Nephron progenitor cell (in vitro differentiated cells): ENCODE measurements around the gene YWHAB.

ENCODE experiments used
- DNase-seq: peaks from one replicate; pipeline ENCODE4 v3.0.0; 2021
- H3K27ac Mint-ChIP-seq: 2 replicates; pipeline ENCODE4 v1.8.0; 2021; ENCODE audit warnings: mild to moderate bottlenecking, moderate library complexity, mixed read lengths
- H3K27me3 Mint-ChIP-seq: 2 replicates; pipeline ENCODE4 v1.8.0; 2021; ENCODE audit warnings: mild to moderate bottlenecking, low read depth, mixed read lengths; ENCODE audit not compliant: poor library complexity
- H3K36me3 Mint-ChIP-seq: 2 replicates; pipeline ENCODE4 v1.8.0; 2021; ENCODE audit warnings: low read depth, mixed read lengths
- H3K4me1 Mint-ChIP-seq: 2 replicates; pipeline ENCODE4 v1.8.0; 2021; ENCODE audit warnings: mixed read lengths
- H3K4me3 Mint-ChIP-seq: 2 replicates; pipeline ENCODE4 v1.8.0; 2021; ENCODE audit warnings: mild to moderate bottlenecking, moderate library complexity, mixed read lengths
- H3K9me3 Mint-ChIP-seq: 2 replicates; pipeline ENCODE4 v1.8.0; 2021; ENCODE audit warnings: mild to moderate bottlenecking, moderate library complexity, mixed read lengths
- TF ChIP-seq, protein P1 (sequence below): fragments of 200-600 bp; sonication (generic); IDR thresholded peaks from 2 replicates; pipeline ENCODE4 v1.5.0; 2021; ENCODE audit warnings: antibody characterized with exemption

YWHAB gene

DNA sequence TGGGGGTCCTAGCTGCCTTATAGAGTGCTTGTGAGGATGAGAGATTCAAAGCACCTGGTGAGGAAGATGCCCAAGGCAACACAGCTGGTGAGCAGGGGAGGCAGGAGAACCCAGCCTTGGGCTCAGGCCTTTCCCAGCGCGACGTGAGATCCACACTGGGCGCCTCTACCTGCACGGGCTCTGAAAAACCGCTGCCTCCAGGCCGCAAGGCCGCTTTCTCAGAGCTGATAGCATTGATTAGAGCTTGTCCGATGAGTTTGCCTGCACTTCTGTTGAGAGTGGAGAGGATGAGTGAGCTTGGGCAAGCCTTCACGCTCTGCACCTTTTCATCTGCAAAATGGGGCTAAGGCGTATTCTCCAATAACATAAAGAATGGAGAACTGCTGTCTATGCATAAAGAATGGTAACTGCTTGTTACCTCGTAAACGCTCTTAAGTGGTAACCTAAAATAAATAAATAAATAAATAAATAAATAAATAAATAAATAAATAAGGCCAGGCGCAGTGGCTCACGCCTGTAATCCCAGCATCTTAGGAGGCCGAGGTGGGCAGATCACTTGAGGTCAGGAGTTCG lies 25.3 kb downstream of the YWHAB start:
- no peak overlapping the region for H3K27ac Mint-ChIP-seq
- TF ChIP-seq, protein P1, sequence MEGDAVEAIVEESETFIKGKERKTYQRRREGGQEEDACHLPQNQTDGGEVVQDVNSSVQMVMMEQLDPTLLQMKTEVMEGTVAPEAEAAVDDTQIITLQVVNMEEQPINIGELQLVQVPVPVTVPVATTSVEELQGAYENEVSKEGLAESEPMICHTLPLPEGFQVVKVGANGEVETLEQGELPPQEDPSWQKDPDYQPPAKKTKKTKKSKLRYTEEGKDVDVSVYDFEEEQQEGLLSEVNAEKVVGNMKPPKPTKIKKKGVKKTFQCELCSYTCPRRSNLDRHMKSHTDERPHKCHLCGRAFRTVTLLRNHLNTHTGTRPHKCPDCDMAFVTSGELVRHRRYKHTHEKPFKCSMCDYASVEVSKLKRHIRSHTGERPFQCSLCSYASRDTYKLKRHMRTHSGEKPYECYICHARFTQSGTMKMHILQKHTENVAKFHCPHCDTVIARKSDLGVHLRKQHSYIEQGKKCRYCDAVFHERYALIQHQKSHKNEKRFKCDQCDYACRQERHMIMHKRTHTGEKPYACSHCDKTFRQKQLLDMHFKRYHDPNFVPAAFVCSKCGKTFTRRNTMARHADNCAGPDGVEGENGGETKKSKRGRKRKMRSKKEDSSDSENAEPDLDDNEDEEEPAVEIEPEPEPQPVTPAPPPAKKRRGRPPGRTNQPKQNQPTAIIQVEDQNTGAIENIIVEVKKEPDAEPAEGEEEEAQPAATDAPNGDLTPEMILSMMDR, result no peak
- peak overlapping the region; percentile 87 for H3K4me3 Mint-ChIP-seq
- no peaks in the 10 kb centered on the region for H3K27me3 Mint-ChIP-seq
- DNase-seq, result no peak
- peaks cover 34% of the 10 kb centered on the region for H3K4me1 Mint-ChIP-seq
- H3K36me3 Mint-ChIP-seq, result peaks cover 35% of the 10 kb centered on the region
- H3K9me3 Mint-ChIP-seq, result no peaks in the 10 kb centered on the region

DNA sequence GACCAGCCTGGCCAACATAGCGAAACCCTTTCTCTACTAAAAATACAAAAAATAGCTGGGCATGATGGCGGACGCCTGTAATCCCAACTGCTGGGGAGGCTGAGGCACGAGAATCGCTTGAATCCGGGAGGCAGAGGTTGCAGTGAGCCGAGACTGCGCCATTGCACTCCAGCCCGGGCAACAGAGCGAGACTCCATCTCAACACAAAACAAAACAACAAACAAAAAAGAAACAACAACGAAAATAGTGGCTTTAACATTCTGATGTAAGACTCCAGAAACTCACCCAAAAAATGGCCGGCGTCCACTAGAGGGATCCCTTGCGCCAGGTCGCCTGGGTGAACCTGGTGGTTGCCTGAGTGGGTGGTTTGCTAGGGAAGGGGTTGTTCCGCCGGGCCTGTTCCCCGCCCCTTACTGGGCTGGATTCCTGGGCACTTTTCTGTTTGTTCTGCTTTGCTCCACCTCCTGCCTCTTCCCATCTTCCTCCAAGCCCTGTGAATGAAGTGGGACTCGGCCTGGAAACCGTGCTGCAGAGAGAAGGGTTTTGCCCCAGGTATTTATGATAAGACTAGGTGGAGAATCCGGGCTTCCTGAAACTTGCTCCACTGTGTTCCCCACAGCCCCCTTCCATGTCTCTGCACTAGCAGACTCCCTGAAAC lies 25.9 kb downstream of the YWHAB start:
- H3K36me3 Mint-ChIP-seq, result peaks cover 33% of the 10 kb centered on the region
- no peaks in the 10 kb centered on the region for H3K9me3 Mint-ChIP-seq
- peak; percentile 81 for DNase-seq
- no peaks in the 10 kb centered on the region for H3K27me3 Mint-ChIP-seq
- peaks cover 34% of the 10 kb centered on the region for H3K4me1 Mint-ChIP-seq
- H3K4me3 Mint-ChIP-seq, result peak overlapping the region; percentile 87
- TF ChIP-seq, protein P1, result peak; percentile 56
- no peak overlapping the region for H3K27ac Mint-ChIP-seq

DNA sequence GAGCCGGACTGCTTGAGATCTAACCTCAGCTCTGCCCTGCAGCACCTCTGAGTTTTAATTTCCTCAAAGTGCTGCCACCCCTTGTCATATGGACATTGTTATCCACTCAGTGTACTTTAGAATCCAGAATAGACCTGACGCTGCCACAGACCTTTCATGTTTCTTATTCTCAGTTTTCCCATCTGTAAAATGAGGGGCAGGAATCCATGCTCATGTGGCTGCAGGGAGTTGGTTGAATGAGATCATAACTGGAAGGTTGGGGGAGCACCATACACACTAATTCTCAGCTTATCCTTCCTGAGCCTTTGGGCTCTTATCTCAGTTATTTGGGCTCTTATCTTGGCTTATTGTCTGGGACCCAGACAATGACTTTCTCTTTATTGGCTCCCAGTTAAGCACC lies 26.7 kb downstream of the YWHAB start:
- no peak overlapping the region for H3K27ac Mint-ChIP-seq
- H3K4me1 Mint-ChIP-seq, result peaks cover 34% of the 10 kb centered on the region
- no peaks in the 10 kb centered on the region for H3K27me3 Mint-ChIP-seq
- peak overlapping the region; percentile 87 for H3K4me3 Mint-ChIP-seq
- TF ChIP-seq, protein P1, result no peak
- peaks cover 39% of the 10 kb centered on the region for H3K36me3 Mint-ChIP-seq
- DNase-seq, result no peak
- no peaks in the 10 kb centered on the region for H3K9me3 Mint-ChIP-seq

DNA sequence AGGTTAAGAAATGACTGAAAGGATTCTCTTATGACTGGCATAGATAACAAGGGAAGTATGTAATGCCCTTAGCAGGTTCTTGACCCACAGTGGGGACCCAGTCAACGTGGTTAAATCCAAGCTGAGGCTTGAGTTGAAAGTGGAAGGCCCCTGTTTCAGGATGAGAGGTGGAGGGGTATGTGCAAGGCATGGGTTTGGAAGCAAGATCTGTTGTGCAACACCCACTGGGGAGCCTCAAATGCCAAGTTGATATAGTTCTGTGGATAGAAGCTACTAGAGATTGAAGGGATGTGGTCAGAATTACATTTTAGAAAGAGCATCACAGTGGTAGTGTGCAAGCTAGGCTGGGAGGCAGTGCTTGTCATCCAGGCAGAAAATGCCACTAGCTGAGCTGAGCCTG lies 29.4 kb downstream of the YWHAB start:
- Mint-ChIP-seq H3K9me3 (no peaks in the 10 kb centered on the region), H3K4me1 (peaks cover 23% of the 10 kb centered on the region)
- TF ChIP-seq, protein P1, result no peak

DNA sequence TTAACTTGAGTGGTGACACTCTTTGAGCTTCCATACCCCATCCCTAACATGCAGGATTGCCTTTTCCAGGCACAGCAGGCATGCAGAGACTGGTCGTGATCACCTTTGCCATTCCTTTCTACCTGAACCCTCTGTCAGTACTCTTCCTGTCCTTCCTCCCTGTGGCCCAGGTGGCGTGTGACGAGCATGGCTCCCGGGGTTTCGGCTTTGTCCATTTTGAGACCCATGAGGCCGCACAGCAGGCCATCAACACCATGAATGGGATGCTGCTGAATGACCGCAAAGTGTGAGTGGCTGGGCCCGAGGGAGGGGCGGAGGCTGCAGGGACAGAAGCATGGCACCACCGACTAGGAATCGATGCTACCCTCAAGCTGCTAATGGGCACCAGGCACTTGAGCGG lies 31.1 kb downstream of the YWHAB start:
- Mint-ChIP-seq H3K27me3 (no peaks in the 10 kb centered on the region), H3K36me3 (peaks cover 43% of the 10 kb centered on the region), H3K4me3 (no peak overlapping the region), H3K4me1 (peaks cover 10% of the 10 kb centered on the region), H3K27ac (no peak overlapping the region), H3K9me3 (no peaks in the 10 kb centered on the region)
- DNase-seq, result no peak
- TF ChIP-seq, protein P1, result no peak

More for the DNA sequence above, 29.4 kb downstream of the YWHAB start:
- DNase-seq, result no peak
- H3K27me3 Mint-ChIP-seq, result no peaks in the 10 kb centered on the region
- no peak overlapping the region for H3K4me3 Mint-ChIP-seq
- peaks cover 43% of the 10 kb centered on the region for H3K36me3 Mint-ChIP-seq
- no peak overlapping the region for H3K27ac Mint-ChIP-seq

DNA sequence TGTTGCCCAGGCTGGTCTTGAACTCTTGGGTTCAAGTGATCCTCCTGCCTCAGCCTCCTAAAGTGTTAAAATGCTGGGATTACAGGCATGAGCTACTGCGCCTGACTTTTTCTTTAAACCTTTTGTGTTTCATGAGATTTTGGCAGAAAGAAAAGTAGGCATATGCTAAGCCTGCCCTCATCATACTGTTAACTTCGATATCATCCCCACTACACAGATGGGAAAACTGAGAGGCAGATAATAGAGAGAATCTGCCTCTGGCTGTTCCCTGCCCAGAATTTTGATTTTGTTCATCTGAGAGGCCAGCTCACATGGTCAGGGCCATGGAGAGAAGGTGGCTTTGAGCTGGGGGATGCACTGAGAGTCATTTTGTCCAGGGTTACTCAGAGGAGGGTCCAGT lies 31.9 kb downstream of the YWHAB start:
- TF ChIP-seq, protein P1, result no peak
- peaks cover 41% of the 10 kb centered on the region for H3K36me3 Mint-ChIP-seq
- H3K27me3 Mint-ChIP-seq, result no peaks in the 10 kb centered on the region
- no peak for DNase-seq
- no peak overlapping the region for H3K4me3 Mint-ChIP-seq
- H3K9me3 Mint-ChIP-seq, result no peaks in the 10 kb centered on the region
- no peak overlapping the region for H3K27ac Mint-ChIP-seq
- H3K4me1 Mint-ChIP-seq, result peaks cover 3% of the 10 kb centered on the region
